K562 (cell line): ENCODE results near the gene HSPA1L. TPM values are rescaled to one million over a fixed set of nuclear protein-coding genes. Genes with fewer than 3 reads are reported as not detected.

Experiments used
- ATF3 ChIP-seq, 2 experiments: fragments of 450-650 bp in 1 of 2; sonication (generic) in 1 of 2; formaldehyde crosslinking in 1 of 2; IDR thresholded peaks in 1 of 2; conservative IDR thresholded peaks in 1 of 2; 2 replicates each; pipeline versions ENCODE4 v1.6.1 to v1.8.1; 2016 to 2023; ENCODE audit warnings: mild to moderate bottlenecking in 2 of 2, moderate library complexity in 2 of 2, inconsistent platforms in 1 of 2, missing genetic modification reagents in 1 of 2
- CHD1 ChIP-seq: fragments of 200-600 bp; sonication (generic); IDR thresholded peaks from one replicate; pipeline ENCODE4 v1.6.1; 2012; ENCODE audit warnings: mild to moderate bottlenecking, moderate library complexity, low read length, inconsistent platforms
- DLX4 ChIP-seq: fragments of 250-450 bp; sonication (Bioruptor Pico); IDR thresholded peaks from 2 replicates; pipeline ENCODE4 v1.6.1; 2021; ENCODE audit warnings: mild to moderate bottlenecking
- E2F6 ChIP-seq, 2 experiments: IDR thresholded peaks; 2 replicates each; pipeline ENCODE4 v1.6.1; 2011; ENCODE audit warnings: borderline replicate concordance in 1 of 2, control low read depth in 1 of 2, low read depth in 1 of 2, low read length in 1 of 2, mild to moderate bottlenecking in 1 of 2, mixed read lengths in 1 of 2, moderate library complexity in 1 of 2; ENCODE audit not compliant: insufficient read depth in 1 of 2, insufficient read length in 1 of 2, poor library complexity in 1 of 2, severe bottlenecking in 1 of 2; ENCODE audit errors: extremely low read depth in 1 of 2
- GTF3C2 ChIP-seq: IDR thresholded peaks from 3 replicates; pipeline ENCODE4 v1.6.1; 2011; ENCODE audit warnings: borderline replicate concordance, mild to moderate bottlenecking, moderate library complexity; ENCODE audit not compliant: insufficient read length; ENCODE audit errors: extremely low read depth
- HDAC8 ChIP-seq: fragments of 450-650 bp; IDR thresholded peaks from 2 replicates; pipeline ENCODE4 v1.6.1; 2016; ENCODE audit warnings: mild to moderate bottlenecking, missing genetic modification characterization, moderate library complexity, missing compliant biosample characterization
- ILF3 ChIP-seq: fragments of 450-650 bp; IDR thresholded peaks from 2 replicates; pipeline ENCODE4 v1.6.1; 2018; ENCODE audit warnings: antibody characterized with exemption, mild to moderate bottlenecking, moderate library complexity, borderline replicate concordance
- NR3C1 ChIP-seq: sonication (generic); formaldehyde crosslinking; IDR thresholded peaks from 2 replicates; pipeline ENCODE4 v1.8.1; 2022; ENCODE audit warnings: missing genetic modification reagents
- POLR2B ChIP-seq: fragments of 450-650 bp; IDR thresholded peaks from 2 replicates; pipeline ENCODE4 v1.6.1; 2018; ENCODE audit warnings: low read depth; ENCODE audit not compliant: partially characterized antibody
- PRMT5 ChIP-seq: sonication (generic); formaldehyde crosslinking; IDR thresholded peaks from 2 replicates; pipeline ENCODE4 v1.5.0; 2020; ENCODE audit warnings: missing genetic modification reagents
- SMAD3 ChIP-seq: fragments of 450-650 bp; formaldehyde crosslinking; conservative IDR thresholded peaks from 2 replicates; pipeline ENCODE4 v1.4.0; 2020; ENCODE audit warnings: mild to moderate bottlenecking
- STAT5B ChIP-seq: fragments of 250-450 bp; sonication (Bioruptor Pico); IDR thresholded peaks from 2 replicates; pipeline ENCODE4 v1.8.0; 2021; ENCODE audit warnings: mild to moderate bottlenecking, inconsistent platforms
- TEAD1 ChIP-seq, 2 experiments: fragments of 450-650 bp in 1 of 2; sonication (generic) in 1 of 2; formaldehyde crosslinking; IDR thresholded peaks; 2 replicates each; pipeline versions ENCODE4 v1.4.0 to v1.8.0; 2020 to 2022; ENCODE audit warnings: mild to moderate bottlenecking in 2 of 2, missing genetic modification reagents in 1 of 2
- ZNF217 ChIP-seq: sonication (generic); formaldehyde crosslinking; IDR thresholded peaks from 2 replicates; pipeline ENCODE4 v1.8.0; 2022; ENCODE audit warnings: mild to moderate bottlenecking, missing genetic modification reagents
- ZNF518B ChIP-seq: fragments of 250-450 bp; sonication (Bioruptor Pico); IDR thresholded peaks from 2 replicates; pipeline ENCODE4 v1.5.0; 2021; ENCODE audit warnings: mild to moderate bottlenecking, moderate library complexity
- polyA plus RNA-seq, 8 experiments: library from polyadenylated mRNA; depleted of rRNA in 4 of 8; stranded (reverse) in 5 of 8; unstranded in 3 of 8; fragments of >200 nt; fragmentation: Nextera tagmentation in 2 of 8; fragmentation: Illumina TruSeq in 1 of 8; extraction: Ambion mirVana in 2 of 8; extraction: Trizol in 1 of 8; gene quantifications; 2 replicates each; pipeline versions ENCODE4 v1.2.1 to v1.2.3, GENCODE V29; 2011 to 2014; ENCODE audit warnings: inconsistent platforms in 1 of 8, missing spikeins in 1 of 8
- total RNA-seq, 7 experiments: library from RNA; depleted of rRNA in 6 of 7; stranded (reverse); fragments of >200 nt in 6 of 7; fragmentation: Illumina TruSeq in 2 of 7; extraction: Trizol in 2 of 7; gene quantifications; 2 replicates each; pipeline versions ENCODE4 v1.2.1 to v1.2.3, GENCODE V29; 2011 to 2021; ENCODE audit warnings: low replicate concordance in 1 of 7

HSPA1L gene
- total and polyA plus RNA-seq, 9 of the 15 experiments (the other 6 are each of a cell fraction or from before 2014, with no cell fraction given), result 0.14 to 2.1 (median 1.3) TPM

- TF ChIP-seq GTF3C2 (no peak), PRMT5 (CRISPR knock-in tag) (no peak), POLR2B (peak; percentile 56), TEAD1 (CRISPR knock-in tag; IDR thresholded peaks at IDR 0.05) (peak; percentile 39 to 75; a peak in 1 of 4 replicates), CHD1 (peak; percentile 96), NR3C1 (CRISPR knock-in tag) (no peak), ATF3 (IDR thresholded peaks at IDR 0.05) (no peak), ATF3 (CRISPR knock-in tag; conservative IDR thresholded peaks at IDR 0.05) (no peak; the same call in 1 of the 2 replicates), DLX4 (CRISPR knock-in tag) (no peak), STAT5B (CRISPR knock-in tag) (no peak), HDAC8 (tag) (peak; percentile 72; the same call in 1 of the 2 replicates), SMAD3 (CRISPR knock-in tag) (no peak), ZNF518B (CRISPR knock-in tag) (no peak; the same call in 1 of the 2 replicates), ILF3 (no peak), ZNF217 (CRISPR knock-in tag) (no peak), E2F6 (IDR thresholded peaks at IDR 0.05; ENCODE audit: borderline replicate concordance in 1 of 2, extremely low read depth in 1 of 2, insufficient read depth in 1 of 2, insufficient read length in 1 of 2, low read depth in 1 of 2, low read length in 1 of 2, poor library complexity in 1 of 2, severe bottlenecking in 1 of 2) (no peak)
Observed at GRCh38 chr6:31821301-31822035, 6.4 kb upstream of the HSPA1L start (continued).
